ENCODE measurements around the gene C1orf94.
A peak's percentile ranks its signal among the peaks of the same experiment; 100 is the strongest.
"Not testable (repeated sequence)": the region's sequence is repeated elsewhere in the genome, so short reads cannot be mapped to it uniquely, and the experiment has no call there.

The C1orf94 gene

GRCh38 chr1:34164771-34165391 lies 11.8 kb upstream of the C1orf94 start, which contains the start of gene CSMD2:
TSS of gene CSMD2 (minus strand) at chr1:34165230. CDS start at chr1:34165097, 133 bp downstream.
- DNase-seq (ENCODE audit: low read depth), result no peak

GRCh38 chr1:34165422-34165921 lies 11.2 kb upstream of the C1orf94 start:
- no peak for DNase-seq (ENCODE audit: low read depth)

- no peak for DNase-seq (ENCODE audit: low read depth)
Measured at GRCh38 chr1:34166191-34166624, 10.5 kb upstream of the C1orf94 start.

- DNase-seq (ENCODE audit: low read depth), result no peak
Measured at GRCh38 chr1:34166625-34167361, 9.9 kb upstream of the C1orf94 start.

GRCh38 chr1:34167389-34167788 lies 9.3 kb upstream of the C1orf94 start:
- DNase-seq (ENCODE audit: low read depth), result no peak

GRCh38 chr1:34175744-34176143 lies 963 bp upstream of the C1orf94 start:
- DNase-seq (ENCODE audit: low read depth), result no peak

- no peak for DNase-seq (ENCODE audit: low read depth)
Measured at GRCh38 chr1:34178072-34178471, 1.4 kb downstream of the C1orf94 start.

GRCh38 chr1:34183381-34183780 lies 6.7 kb downstream of the C1orf94 start:
- DNase-seq (ENCODE audit: low read depth), result not testable (repeated sequence)

GRCh38 chr1:34186741-34187494 lies 10.2 kb downstream of the C1orf94 start:
- DNase-seq (ENCODE audit: low read depth), result no peak

GRCh38 chr1:34188418-34188817 lies 11.7 kb downstream of the C1orf94 start:
- DNase-seq (ENCODE audit: low read depth), result no peak

- no peak for DNase-seq (ENCODE audit: low read depth)
Measured at GRCh38 chr1:34188985-34189384, 12.3 kb downstream of the C1orf94 start.

- DNase-seq (ENCODE audit: low read depth), result no peak
Measured at GRCh38 chr1:34190692-34191091, 14.0 kb downstream of the C1orf94 start.

- DNase-seq (ENCODE audit: low read depth), result no peak
Measured at GRCh38 chr1:34192621-34193020, 15.9 kb downstream of the C1orf94 start.

- peak; percentile 3 for DNase-seq (ENCODE audit: low read depth)
Measured at GRCh38 chr1:34199927-34200326, 23.2 kb downstream of the C1orf94 start.

- no peak for DNase-seq (ENCODE audit: low read depth)
Measured at GRCh38 chr1:34212673-34213072, 36.0 kb downstream of the C1orf94 start.

- no peak for DNase-seq (ENCODE audit: low read depth)
Measured at GRCh38 chr1:34213956-34214355, 37.2 kb downstream of the C1orf94 start.

- no peak for DNase-seq (ENCODE audit: low read depth)
Measured at GRCh38 chr1:34231441-34231840, 54.7 kb downstream of the C1orf94 start.

GRCh38 chr1:34235594-34235993 lies 58.9 kb downstream of the C1orf94 start:
- no peak for DNase-seq (ENCODE audit: low read depth)

GRCh38 chr1:34236089-34236488 lies 59.4 kb downstream of the C1orf94 start:
- no peak for DNase-seq (ENCODE audit: low read depth)

- DNase-seq (ENCODE audit: low read depth), result no peak
Measured at GRCh38 chr1:34237151-34237815, 60.6 kb downstream of the C1orf94 start.

GRCh38 chr1:34245967-34246366 lies 69.3 kb downstream of the C1orf94 start:
- no peak for DNase-seq (ENCODE audit: low read depth)

GRCh38 chr1:34250342-34250741 lies 73.6 kb downstream of the C1orf94 start:
- no peak for DNase-seq (ENCODE audit: low read depth)
